ENCODE data around the gene LURAP1L.

Gene LURAP1L

GRCh38 chr9:12774861-12775678 is at the start of gene LURAP1L:
TSS of gene LURAP1L (plus strand) at chr9:12775020. CDS start at chr9:12775716, 696 bp downstream.
- peak in 48 of 58 donors; percentile 7 to 76 (median 40) for DNase-seq

- no peak for DNase-seq
These were observed 48.0 kb upstream of the LURAP1L start for GRCh38 chr9:12726795-12727194.

- DNase-seq: no peak
These were observed 44.6 kb upstream of the LURAP1L start for GRCh38 chr9:12730198-12730597.

- DNase-seq: no peak
These were observed 43.9 kb upstream of the LURAP1L start for GRCh38 chr9:12730927-12731326.

GRCh38 chr9:12732971-12733370 is 41.8 kb upstream of the LURAP1L start:
- no peak for DNase-seq

GRCh38 chr9:12735665-12736064 is 39.2 kb upstream of the LURAP1L start:
- DNase-seq: no peak

- no peak for DNase-seq
These were observed 36.9 kb upstream of the LURAP1L start for GRCh38 chr9:12737871-12738270.

GRCh38 chr9:12739014-12739652 is 35.7 kb upstream of the LURAP1L start:
- DNase-seq: no peak

GRCh38 chr9:12740845-12741244 is 34.0 kb upstream of the LURAP1L start:
- no peak for DNase-seq

GRCh38 chr9:12748016-12748415 is 26.8 kb upstream of the LURAP1L start:
- DNase-seq: no peak

GRCh38 chr9:12748954-12749353 is 25.9 kb upstream of the LURAP1L start:
- no peak for DNase-seq

GRCh38 chr9:12753931-12754330 is 20.9 kb upstream of the LURAP1L start:
- no peak for DNase-seq

- DNase-seq: peak in 6 of 58 donors; percentile 1 to 50 (median 14)
These were observed 15.1 kb upstream of the LURAP1L start for GRCh38 chr9:12759761-12760160.

GRCh38 chr9:12760758-12761157 is 14.1 kb upstream of the LURAP1L start:
- DNase-seq: no peak

GRCh38 chr9:12764150-12764549 is 10.7 kb upstream of the LURAP1L start:
- DNase-seq: no peak

- no peak for DNase-seq
These were observed 9.6 kb upstream of the LURAP1L start for GRCh38 chr9:12765088-12765798.

- no peak for DNase-seq
These were observed 8.5 kb upstream of the LURAP1L start for GRCh38 chr9:12766357-12766756.

GRCh38 chr9:12770261-12770660 is 4.6 kb upstream of the LURAP1L start:
- DNase-seq: no peak

- no peak for DNase-seq
These were observed 2.9 kb upstream of the LURAP1L start for GRCh38 chr9:12771891-12772290.

- no peak for DNase-seq
These were observed 1.3 kb upstream of the LURAP1L start for GRCh38 chr9:12773562-12773961.

- peak in 55 of 58 donors; percentile 30 to 88 (median 72) for DNase-seq
These were observed 1.1 kb downstream of the LURAP1L start for GRCh38 chr9:12775679-12776512.
